ENCODE measurements around the gene CDH4.

The CDH4 gene

DNA sequence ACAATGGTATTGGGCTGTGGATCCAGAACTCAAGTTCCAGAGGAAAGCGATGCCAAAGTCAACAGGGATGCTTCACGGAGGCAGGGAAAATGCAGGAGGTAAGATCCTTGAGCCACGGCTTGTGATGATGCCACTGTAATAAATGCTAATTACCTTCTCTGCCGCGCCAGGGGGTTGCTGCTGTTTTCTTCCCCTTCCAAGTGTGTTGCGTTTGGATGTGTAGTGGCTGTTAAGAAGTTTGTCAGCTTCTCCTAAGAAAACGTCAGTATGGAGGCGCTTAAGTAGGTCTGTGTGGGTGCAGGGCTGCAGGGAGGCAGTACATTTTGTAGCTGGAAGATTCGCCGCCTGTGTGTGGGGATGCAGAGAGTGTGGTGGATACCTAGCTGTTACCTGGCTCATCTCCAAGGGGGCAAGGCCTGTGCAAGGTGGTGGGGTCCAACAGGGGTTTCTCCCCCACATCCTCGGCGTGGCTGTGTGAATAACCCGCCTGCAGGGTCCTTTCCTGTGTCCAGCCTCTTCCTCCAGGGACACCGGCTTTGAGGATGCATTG, 318.7 kb downstream of the CDH4 start:
- DNase-seq, result no peak

DNA sequence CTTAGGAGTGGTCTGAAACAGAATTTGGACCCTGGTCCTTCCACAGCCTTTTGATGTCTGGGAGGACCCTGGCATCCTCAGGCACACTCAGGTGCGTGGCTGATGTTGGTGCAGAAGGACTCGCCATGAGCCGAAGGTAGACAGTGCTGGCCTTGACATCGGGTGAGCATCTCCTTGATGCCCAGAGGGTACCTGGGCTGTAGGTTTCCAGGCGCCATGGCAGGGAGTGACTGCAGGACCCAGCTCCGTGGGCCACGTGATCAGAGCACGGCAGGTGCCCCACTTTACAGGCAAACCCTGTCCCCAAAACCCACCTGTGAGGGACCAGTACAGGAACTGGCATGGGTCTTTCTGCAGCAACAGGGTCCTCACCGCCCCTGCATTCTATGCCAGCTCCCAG, 319.2 kb downstream of the CDH4 start:
- DNase-seq, result no peak

DNA sequence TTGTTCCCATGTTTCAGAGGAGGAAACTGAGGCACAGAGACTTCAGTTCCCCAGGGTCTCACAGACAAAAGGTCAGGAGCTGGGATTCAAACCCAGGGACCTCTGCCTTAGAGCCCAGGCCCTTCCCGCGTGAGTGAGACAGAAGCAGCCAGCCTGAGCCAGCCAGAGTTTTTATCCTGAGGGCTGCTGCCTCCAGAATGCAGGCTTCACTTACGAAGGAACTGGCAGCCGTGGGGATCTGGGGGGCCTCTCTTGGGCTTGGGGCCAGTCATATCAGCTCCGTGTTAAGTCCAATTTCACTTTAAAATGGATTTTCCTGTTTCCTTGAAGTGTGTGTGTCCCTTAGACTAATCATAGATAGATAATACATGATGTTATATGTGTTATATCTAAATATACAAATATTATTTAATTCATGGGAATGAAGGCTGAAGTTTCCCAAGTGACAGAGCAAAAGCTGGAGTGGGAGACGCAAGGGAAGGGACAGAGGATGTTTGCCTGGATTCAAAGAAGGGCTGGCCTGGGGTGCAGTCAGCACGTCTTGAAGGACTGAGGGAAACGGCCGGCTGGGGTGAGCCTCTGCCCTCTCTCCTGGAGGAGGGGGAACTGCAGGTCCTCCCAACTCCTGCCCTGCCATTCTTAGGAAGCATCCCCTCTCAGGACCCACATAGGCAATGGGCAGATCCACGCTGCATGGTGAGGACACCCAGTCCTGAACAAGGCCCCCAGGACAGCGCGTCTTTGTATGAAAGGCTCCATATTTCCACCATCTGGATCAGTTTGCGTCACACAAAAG, 320.1 kb downstream of the CDH4 start:
- DNase-seq, result no peak

DNA sequence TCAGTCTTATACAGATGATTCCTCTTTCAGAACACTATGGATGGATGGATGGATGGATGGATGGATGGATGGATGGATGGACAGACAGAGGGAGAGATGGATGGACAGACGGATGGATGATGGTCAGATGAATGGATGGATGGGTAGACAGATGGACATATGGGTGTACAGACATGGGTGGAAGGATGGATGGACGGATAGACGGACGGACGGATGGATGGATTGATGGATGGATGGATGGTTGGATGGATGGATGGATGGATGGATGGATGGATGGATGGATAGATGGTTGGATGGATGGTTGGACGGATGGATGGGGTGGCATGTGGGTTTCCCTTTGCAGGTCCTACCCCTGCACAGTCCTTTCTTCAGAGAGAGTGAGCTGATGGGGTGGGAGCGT, 320.7 kb downstream of the CDH4 start:
- no peak for DNase-seq

DNA sequence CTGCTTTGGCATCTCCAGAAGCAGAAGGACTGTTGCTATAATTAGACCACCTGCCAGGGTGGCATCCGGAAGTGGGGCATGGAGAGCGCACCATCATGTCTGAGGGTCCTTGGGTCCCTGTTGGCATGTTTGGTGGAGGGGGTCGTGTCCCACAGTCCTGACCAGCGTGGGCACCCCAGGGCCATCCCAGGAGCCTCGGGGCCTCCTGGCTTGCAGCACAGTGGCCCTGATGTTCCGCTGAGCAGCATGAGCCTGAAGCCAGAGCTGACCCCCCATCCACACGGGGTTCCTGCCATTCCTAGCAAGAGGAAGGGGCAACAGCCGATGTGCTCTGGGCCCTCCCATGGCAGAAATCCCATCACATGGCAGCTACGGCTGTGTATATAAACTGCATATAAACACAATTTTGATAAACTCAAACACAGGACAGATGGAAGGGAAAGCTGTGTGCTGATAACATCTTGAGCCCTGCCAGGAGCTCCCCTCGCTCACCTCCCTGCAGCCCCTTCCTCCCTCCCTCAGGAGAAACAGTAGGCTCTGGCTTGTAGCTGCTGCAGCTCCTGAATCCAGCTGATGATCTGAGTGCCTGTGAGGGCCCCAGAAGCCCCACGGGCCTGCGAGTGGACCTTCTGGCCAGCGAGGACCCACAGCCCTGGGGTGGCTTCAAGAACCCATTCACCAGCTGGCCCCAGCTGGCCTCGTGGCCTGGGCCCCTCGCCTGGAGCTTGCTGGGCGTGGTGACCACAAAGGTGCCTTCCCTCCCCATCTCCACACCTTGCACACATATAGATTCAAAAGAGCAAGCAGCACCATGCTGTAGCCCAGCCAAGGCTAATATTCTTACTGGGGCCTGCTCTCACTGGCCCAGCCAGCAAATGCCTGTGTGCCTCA, 321.6 kb downstream of the CDH4 start:
- no peak for DNase-seq

DNA sequence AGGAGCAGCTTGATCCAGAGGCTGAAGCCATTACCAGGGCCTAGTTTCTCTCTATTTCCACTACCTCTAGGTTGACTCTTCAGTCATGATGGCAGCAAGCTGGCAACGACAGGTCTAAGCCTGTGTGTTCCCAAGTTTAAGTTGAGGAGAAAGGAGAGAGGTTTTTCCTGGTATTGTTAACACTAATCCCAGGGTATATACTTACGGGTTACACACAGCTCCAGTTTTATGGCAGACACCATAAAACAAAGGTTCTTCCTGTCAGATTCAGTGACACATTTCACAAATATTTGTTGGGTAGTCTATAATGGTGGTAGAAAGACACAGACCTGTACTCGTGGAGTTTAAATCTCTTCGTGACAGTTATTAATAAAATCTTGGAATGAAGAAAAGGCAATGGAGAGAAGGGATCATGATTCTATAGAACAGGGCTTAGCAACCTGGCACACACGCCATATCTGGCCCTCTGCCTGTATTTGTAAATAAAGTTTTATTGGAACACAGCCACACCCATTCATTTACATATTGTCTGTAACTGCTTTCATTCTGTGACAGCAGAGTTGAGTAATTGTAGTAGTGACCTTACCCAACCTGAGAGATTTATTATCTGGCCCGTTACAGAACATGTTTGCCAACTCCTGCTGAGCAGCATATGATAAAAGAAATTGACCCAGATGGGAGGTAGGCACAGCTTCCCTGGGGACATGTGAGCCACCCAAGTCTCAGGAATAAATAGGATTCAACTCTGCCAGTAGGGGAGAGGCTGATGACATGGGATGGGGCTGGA, 323.3 kb downstream of the CDH4 start:
- peak; percentile 10 for DNase-seq

DNA sequence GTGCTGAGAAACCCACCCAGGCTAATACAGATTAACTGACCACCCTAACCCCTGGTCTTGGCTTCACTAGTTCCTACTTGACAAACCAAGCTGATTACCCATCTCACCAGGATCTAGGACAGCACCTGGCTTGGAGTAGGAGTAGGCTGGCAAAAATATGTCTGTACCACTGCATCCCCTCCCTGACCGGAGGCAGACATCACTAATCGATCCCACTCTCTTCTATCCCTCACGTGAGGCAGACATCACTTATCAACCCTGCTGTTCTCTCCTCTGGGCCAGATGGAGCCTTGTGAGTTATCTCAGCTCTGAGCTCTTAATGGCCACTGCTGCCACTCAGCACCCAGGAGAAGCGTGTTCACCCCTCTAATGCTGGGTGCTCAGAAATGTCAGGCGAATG, 324.3 kb downstream of the CDH4 start:
- DNase-seq, result no peak

DNA sequence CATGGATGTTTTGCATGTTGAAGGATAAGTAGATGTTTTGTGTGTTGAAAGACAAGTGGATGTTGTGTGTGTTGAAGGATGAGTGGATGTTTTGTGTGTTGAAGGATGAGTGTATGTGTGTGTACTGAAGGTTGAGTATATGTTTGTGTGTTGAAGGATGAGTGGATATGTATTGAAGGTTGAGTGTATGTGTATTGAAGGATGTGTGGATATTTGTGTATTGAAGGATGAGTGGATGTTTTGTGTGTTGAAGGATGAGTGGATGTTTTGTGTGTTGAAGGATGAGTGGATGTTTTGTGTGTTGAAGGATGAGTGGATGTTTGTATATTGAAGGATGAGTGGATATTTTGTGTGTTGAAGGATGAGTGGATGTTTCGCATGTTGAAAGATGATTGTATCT, 325.0 kb downstream of the CDH4 start:
- no peak for DNase-seq

DNA sequence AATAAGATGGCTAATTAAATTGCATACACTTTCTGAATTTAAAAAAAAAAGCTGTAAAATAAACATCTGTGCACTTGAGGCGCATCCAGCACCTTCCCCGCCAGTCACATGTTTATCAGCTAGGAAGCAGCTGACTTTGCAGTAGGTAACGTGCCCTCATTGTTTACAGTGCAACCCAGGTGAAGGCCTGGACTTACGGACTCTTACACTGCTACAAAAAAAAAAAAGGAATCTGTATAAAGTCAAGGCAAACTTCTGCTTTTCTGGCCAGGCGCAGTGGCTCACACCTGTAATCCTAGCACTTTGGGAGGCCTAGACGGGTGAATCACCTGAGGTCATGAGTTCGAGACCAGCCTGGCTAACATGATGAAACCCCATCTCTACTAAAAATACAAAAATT, 327.8 kb downstream of the CDH4 start:
- no peak for DNase-seq

DNA sequence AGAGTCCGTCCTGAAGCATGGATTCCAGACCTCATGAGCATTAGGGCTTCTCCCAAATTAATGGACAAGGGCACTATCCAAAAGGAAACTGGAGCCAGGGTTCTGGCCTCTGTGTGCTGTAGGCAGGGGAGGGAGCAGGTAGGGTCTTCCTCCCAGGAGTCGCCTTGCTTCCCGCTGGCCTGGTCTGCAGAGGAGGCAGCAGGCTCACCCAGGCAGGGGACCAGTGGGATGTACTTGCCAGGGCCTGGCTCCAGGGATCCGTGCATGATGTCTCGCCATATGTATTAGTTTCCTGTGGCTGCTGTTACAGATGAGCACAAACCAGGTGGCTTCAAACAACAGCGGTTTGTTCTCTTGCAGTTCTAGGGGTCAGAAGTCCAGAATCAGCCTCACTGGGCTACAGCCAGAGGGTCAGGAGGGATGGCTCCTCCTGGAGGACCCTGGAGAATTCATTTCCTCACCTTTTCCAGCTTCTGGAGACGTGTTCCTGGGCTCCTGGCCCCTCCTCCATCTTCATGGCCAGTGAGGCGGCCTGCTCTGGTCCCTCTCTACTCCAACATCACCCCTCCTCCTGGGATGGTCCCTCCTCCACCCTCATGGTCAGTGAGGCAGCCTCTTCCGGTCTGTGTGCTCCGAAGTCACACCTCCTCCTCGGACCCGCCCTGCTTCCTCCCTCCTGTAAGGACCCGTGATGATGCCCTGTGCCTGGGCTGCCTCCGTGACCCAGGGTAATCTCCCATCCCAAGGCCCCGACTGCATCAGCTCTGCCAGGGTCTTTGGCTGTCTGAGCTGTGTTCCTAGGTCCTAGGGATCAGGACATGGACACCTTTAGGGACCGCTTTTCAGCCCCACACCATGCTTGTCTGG, 329.1 kb downstream of the CDH4 start:
- DNase-seq, result no peak

DNA sequence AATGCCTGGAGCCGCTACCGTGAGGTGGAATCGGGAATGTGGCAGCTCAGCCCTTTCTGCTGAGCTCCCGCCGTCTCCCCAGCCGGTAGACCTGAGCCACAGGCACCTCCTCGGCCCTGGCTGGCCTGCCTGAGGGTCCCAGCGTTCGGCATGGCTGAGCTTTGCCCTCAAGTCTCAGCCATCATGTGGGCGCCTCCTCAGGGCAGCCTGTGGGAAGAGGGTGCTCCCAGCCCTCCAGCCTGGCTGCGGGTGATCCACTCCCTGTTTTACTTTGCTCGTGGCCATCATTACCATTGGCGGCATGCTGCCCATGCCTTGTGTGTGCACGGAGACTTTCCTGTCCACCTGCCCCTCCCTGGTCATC, 329.7 kb downstream of the CDH4 start:
- DNase-seq, result no peak

DNA sequence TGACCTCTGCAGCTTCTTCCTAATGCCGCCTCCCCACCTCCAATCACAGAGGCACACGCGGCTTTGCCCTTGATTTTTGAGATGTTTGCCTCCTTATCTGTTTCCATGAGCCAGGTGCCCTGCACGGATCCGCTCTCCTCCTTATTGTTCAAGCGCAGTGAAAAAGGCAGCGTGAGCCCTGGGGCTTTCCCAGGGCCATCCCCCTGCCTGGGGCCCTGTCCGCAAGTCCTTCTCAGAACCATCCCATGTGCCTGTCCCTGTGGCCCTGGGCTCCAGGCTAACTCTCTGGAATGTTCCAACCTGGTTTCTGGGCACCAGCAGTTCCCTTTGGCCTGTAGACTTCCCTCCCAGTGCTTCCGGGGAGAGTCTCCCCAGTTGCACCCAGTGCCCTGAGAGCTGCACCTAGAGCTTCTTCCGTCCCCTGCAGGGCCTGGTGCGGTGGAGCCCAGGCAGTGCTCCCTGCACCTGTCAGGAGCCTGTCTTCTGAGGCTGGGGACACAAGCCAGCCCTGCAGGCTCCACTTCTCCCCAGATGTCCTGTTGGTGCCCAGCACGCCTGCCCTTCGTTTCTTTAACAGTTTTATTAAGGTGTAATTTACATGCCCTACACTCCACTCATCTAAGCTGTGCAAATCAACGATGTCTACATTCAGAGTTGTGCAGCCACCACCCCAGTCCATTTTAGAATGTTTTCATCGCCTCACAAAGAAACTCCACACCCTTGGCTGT, 330.3 kb downstream of the CDH4 start:
- no peak for DNase-seq

DNA sequence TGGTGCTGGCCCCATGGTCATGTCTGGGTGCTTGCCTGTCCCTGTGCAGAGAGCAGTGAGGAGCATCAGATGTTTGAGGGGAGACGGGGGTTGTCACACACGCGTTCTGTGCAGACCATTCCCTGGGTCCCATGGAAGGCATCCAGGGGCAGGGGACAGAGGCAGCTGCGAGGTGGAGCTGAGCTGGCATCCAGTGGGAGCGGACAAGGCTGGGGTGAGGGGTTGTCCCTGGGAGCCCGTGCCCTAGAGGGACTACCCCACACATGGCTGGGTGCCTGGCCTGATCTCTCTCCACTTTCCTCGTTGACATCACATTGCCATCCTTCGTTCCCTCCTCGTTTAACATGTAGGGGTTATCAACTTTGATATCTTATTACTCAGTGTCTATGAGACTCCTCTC, 331.3 kb downstream of the CDH4 start:
- DNase-seq, result no peak

DNA sequence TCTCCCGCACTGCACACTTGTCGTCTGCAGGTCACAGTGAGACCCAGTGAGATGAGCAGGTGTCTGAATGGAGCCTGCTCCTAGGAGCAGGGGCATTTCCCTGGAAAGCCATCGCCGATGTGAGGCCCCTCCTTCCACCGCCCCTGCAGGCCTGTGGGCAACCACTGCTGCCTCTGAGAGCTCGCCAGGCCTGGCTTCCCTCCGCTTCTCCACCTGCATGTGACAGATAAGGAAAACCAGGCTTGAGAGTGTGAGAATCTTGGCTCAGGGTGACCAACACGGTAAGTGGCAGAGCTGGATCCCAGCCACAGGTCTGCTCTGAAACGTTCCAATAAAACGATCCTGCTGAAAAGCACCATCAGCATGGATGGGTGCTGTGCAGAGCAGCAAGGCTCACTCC, 332.8 kb downstream of the CDH4 start:
- no peak for DNase-seq

DNA sequence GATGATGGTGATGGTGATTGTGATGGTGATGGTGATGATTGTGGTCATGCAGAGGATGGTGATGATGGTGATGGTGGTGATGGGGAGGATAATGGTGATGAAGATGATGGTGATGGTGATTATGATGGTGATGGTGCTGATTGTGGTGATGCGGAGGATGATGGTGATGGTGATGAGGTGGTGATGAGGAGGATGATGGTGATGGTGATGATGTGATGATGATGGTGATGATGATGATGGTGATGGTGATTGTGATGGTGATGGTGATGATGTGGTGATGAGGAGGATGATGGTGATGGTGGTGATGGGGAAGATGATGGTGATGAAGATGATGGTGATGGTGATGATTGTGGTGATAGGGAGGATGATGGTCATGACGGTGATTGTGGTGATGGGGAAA, 333.7 kb downstream of the CDH4 start:
- DNase-seq, result no peak

DNA sequence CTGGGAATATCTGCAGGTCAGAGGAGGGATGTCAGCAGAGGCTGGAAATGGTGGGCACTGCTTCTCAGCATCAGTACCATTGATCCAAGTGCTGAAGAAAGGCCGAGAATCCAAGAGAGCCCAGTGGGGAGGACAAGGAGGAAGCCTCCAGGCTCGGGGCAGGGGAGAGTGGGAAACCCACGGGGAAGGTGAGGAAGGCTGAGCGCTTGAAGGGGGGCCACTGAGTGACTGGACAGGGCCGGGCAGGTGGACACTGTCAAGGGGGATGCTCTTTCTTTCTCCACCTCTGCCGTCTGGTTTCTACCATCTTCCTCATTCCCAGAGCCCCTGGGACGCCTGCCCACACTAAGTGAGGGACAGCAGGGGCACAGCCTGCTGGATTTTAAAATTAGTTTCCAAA, 335.0 kb downstream of the CDH4 start:
- DNase-seq, result no peak

DNA sequence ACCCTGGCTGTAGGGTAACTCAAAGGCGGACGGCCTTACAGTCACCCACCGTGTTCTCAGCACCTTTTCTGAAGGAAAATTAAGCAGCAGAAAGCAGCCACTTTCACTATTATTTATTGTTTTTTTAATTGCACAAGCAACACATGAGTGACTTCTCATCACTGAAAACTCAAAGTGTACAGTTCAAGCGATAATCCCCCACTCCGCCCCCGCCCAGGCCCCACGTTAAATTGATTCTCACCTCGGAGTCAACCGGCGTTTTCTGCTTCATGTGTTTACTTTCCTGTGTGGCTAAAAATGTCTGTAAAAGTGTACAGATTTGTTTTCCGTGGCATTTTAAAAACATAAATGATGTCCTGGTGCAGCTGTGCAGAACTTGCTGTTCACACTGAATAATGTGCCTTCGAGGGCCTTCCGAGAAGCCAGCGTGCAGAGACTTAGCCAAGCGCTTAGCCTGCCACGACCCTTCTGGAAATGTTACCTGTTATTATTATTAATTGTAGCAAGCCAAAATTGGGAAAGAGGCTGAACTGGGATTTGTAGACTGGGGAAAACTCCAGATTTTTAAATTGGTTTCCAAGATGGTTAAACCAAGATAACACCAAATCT, 335.7 kb downstream of the CDH4 start:
- DNase-seq, result no peak

DNA sequence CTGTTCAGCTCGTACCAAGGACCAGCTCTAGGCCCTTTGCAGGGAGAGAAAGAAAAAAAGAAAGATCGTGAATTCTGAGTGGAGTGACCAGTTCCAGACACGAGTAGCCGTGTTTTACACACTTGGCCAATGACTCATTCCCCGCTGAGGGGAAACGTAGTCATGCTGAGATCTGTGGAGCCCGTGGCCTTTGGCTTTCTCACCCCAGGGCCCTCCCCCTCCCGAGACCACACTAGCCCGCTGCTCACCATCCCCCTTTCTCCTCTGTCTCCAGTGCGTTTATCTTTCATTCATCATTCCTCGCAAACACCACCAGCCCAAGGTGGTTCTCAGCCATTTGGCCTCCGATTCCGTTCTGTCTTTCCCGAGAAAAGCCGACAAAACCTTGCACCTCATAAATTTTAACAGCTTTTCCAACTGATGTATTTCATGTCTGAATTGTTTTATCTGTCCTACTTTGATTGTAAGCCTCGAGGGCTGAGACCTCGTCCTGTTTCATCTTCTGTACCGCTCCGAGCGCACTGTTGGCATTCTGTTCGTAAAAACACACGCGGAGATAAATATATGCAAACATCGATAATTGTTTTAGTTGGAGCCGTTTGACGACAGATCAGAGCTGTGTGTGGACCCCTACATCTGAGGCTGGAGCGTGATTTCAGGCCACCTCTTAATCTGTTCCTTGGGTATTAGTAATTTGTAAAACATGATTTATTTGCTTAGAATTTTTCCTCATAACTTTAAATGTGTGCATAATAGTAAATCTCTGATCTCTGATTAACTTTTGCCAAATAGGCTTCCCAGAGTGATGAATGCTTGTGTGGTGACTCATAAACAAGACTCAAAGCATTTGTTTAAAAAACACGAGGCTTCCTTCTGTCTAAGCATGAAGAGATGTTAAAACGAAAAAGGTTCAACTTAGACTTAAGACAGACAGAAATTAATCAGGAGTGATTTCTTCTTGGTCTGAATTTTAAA, 336.6 kb downstream of the CDH4 start:
- peak; percentile 89 for DNase-seq

DNA sequence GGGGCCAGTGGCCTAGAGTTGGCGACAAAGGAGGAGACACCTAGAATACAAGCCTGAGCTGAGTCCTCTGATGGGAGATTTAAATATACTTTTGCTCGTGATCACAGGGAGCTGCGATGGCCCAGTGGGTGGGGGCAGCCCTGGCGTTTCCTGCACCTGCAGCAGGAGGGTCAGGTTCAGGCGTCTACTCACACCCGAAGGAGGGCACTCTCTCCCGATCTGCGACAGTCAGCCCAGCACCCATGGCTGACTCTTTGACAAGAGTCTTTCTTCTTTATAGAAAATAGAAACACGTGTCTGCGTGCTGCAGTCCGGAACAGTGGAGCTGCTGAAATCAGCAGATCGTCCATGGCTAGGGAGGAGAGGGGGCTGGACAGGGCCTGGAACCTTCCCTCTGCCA, 338.2 kb downstream of the CDH4 start:
- no peak for DNase-seq

DNA sequence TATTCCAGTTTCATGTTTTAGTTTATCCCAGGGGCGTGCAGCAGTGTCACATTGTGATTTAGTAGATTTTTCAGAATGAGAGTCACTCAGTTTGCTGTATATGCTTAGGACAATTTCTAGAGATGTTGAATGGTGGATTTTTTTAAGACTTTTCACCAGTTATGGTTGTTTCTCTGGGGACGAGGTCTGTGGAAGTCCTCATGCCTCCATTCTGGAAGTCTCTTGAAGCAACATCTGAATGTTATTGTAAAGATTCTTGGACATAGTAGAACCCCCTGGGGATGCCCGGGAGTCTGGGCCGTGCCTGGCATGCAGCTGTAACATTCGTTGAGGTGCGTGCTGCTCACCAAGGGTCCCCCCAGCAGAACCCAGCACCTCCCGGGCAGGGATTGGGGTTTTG, 341.5 kb downstream of the CDH4 start:
- no peak for DNase-seq
